Loucy (cell line): Measurements from ENCODE around the gene ARL3.

Source experiments
- CTCF ChIP-seq: fragments of 200-600 bp; sonication (generic); conservative IDR thresholded peaks from 2 replicates; pipeline ENCODE4 v1.5.1; 2014; ENCODE audit warnings: mild to moderate bottlenecking, antibody characterized with exemption, low read length
- EZH2phosphoT487 ChIP-seq: fragments of 200-600 bp; IDR thresholded peaks from 2 replicates; pipeline ENCODE4 v1.6.1; 2018; ENCODE audit warnings: antibody characterized with exemption, mild to moderate bottlenecking, moderate library complexity, borderline replicate concordance

GRCh38 chr10:102735065-102735562 lies 20.9 kb upstream of the ARL3 start:
- TF ChIP-seq CTCF: no peak
- no peak for TF ChIP-seq EZH2phosphoT487
